Measurements from ENCODE around the gene IL36B.

GRCh38 chr2:113098532-113098931 lies 45.9 kb upstream of the IL36B start:
- no peak for TF ChIP-seq CTCF (IDR thresholded peaks at IDR 0.05)
- no peak for TF ChIP-seq POLR2A (IDR thresholded peaks at IDR 0.05)

Measured in uterus (tissue), 2 donors.